CD8-positive, alpha-beta memory T cell (primary cell): ENCODE data around the gene PAXIP1. TPM values are rescaled to one million over a fixed set of nuclear protein-coding genes. Genes with fewer than 3 reads are reported as not detected.
A peak's percentile ranks its signal among the peaks of the same experiment; 100 is the strongest.
"Not testable (repeated sequence)": the region's sequence is repeated elsewhere in the genome, so short reads cannot be mapped to it uniquely, and the experiment has no call there.

Source experiments
- CTCF ChIA-PET: fragments of 350-600 bp; sonication (Branson Sonifier 250); formaldehyde crosslinking; loops from one replicate; lab custom pipeline; 2021; ENCODE audit warnings: antibody characterized with exemption; lab: Charles Lee
- POLR2A ChIA-PET: fragments of 350-600 bp; sonication (Branson Sonifier 250); formaldehyde crosslinking; loops from one replicate; lab custom pipeline; 2021; ENCODE audit warnings: antibody characterized with exemption; lab: Charles Lee
- DNase-seq, 5 donors: peaks; one replicate each; pipeline versions ENCODE4 v3.0.0 to v3.0.0-alpha.2; 2020 to 2022; ENCODE audit warnings: mixed read lengths in 1 of 5
- H3K27ac ChIP-seq: one replicate; pipeline ENCODE4 v1.7.0; 2013; ENCODE audit warnings: low read depth, mild to moderate bottlenecking, low read length, moderate library complexity
- H3K27me3 ChIP-seq: 2 replicates; pipeline ENCODE4 v1.7.0; 2013; ENCODE audit warnings: low read length, mild to moderate bottlenecking; ENCODE audit not compliant: insufficient read depth, poor library complexity, severe bottlenecking
- H3K36me3 ChIP-seq: 2 replicates; pipeline ENCODE4 v1.7.0; 2013; ENCODE audit warnings: mild to moderate bottlenecking, low read length, moderate library complexity; ENCODE audit not compliant: insufficient read depth
- H3K4me1 ChIP-seq: 2 replicates; pipeline ENCODE4 v1.7.0; 2013; ENCODE audit warnings: mild to moderate bottlenecking, low read length, moderate library complexity; ENCODE audit not compliant: insufficient read depth
- H3K4me3 ChIP-seq: 2 replicates; pipeline ENCODE4 v1.7.0; 2013; ENCODE audit warnings: mild to moderate bottlenecking, low read length
- H3K9me3 ChIP-seq: 2 replicates; pipeline ENCODE4 v1.7.0; 2013; ENCODE audit warnings: mild to moderate bottlenecking, low read length
- H3K27ac Mint-ChIP-seq, 8 donors: one replicate each; pipeline ENCODE4 v1.8.0; 2020 to 2021; ENCODE audit warnings: mixed read lengths in 8 of 8, mild to moderate bottlenecking in 6 of 8, inconsistent platforms in 3 of 8, moderate library complexity in 3 of 8
- H3K27me3 Mint-ChIP-seq, 2 donors: one replicate each; pipeline ENCODE4 v1.8.0; 2020 to 2021; ENCODE audit warnings: mixed read lengths in 2 of 2, mild to moderate bottlenecking in 1 of 2, moderate library complexity in 1 of 2
- H3K36me3 Mint-ChIP-seq, 3 donors: one replicate each; pipeline ENCODE4 v1.8.0; 2020 to 2021; ENCODE audit warnings: mixed read lengths in 3 of 3, inconsistent platforms in 1 of 3, mild to moderate bottlenecking in 1 of 3
- H3K4me1 Mint-ChIP-seq, 3 donors: one replicate each; pipeline ENCODE4 v1.8.0; 2020 to 2021; ENCODE audit warnings: mixed read lengths in 3 of 3, inconsistent platforms in 1 of 3, mild to moderate bottlenecking in 1 of 3
- H3K4me3 Mint-ChIP-seq, 7 donors: one replicate each; pipeline ENCODE4 v1.8.0; 2020 to 2021; ENCODE audit warnings: mixed read lengths in 7 of 7, mild to moderate bottlenecking in 6 of 7, moderate library complexity in 4 of 7, inconsistent platforms in 2 of 7
- H3K9me3 Mint-ChIP-seq, 5 donors: one replicate each; pipeline ENCODE4 v1.8.0; 2020 to 2022; ENCODE audit warnings: mixed read lengths in 5 of 5, mild to moderate bottlenecking in 3 of 5, moderate library complexity in 2 of 5, inconsistent platforms in 1 of 5
- polyA plus RNA-seq: library from polyadenylated mRNA; unstranded; fragments of 300-500 nt; fragmentation: Illumina TruSeq; gene quantifications from one replicate; pipeline ENCODE4 v1.2.3, GENCODE V29; 2021
- total RNA-seq, 2 experiments: library from RNA; stranded (reverse); gene quantifications; one replicate each; pipeline ENCODE4 v1.2.3, GENCODE V29; 2021

The PAXIP1 gene
- total RNA-seq (10 to 100 TPM; 23.1 to 25.8 TPM), polyA plus RNA-seq (2.0 TPM)

- H3K27me3 Mint-ChIP-seq, result peaks cover 0 to 3% of the 10 kb centered on the region in 2 donors
- Histone ChIP-seq H3K4me1 (peaks cover 16% of the 10 kb centered on the region), H3K27ac (peak within 1 kb of the TSS; percentile 79), H3K4me3 (peak within 1 kb of the TSS; percentile 59), H3K36me3 (peaks cover under 1% of the 10 kb centered on the region), H3K9me3 (no peaks in the 10 kb centered on the region), H3K27me3 (no peaks in the 10 kb centered on the region)
- POLR2A ChIA-PET, result interaction anchor here (1.0 to 1.4 kb wide), 5 partner anchors 74 to 296 kb away, joined by 4 to 8 read pairs (median 5); partner anchors contain the start of gene INSIG1
- H3K4me3 Mint-ChIP-seq, result peak within 1 kb of the TSS; percentile 94 to 99 (median 96)
- DNase-seq, result peak in 4 of 5 donors; percentile 56 to 83 (median 78)
- CTCF ChIA-PET, result interaction anchor here (1.4 to 1.5 kb wide), 3 partner anchors 14 to 76 kb away, joined by 3 to 9 read pairs (median 4); no protein-coding TSS in a partner anchor
- H3K36me3 Mint-ChIP-seq, result peaks cover 0 to 17% (median 0%) of the 10 kb centered on the region in 3 donors
- H3K27ac Mint-ChIP-seq, result peak within 1 kb of the TSS; percentile 90 to 98 (median 95)
- H3K4me1 Mint-ChIP-seq, result peaks cover 8 to 22% (median 16%) of the 10 kb centered on the region in 3 donors
- H3K9me3 Mint-ChIP-seq, result no peaks in the 10 kb centered on the region
These were observed at the start of gene PAXIP1 for GRCh38 chr7:155003092-155003375. Gene PAXIP1 (minus strand): TSS chr7:155003124. CDS start chr7:155002929, 195 bp downstream.

- no peaks in the 10 kb centered on the region for H3K36me3 ChIP-seq
- Mint-ChIP-seq H3K27me3 (peaks cover 7 to 29% of the 10 kb centered on the region in 2 donors), H3K4me1 (no peaks in the 10 kb centered on the region), H3K36me3 (no peaks in the 10 kb centered on the region), H3K27ac (no peak overlapping the region), H3K9me3 (no peaks in the 10 kb centered on the region), H3K4me3 (no peak overlapping the region)
- CTCF ChIA-PET, result no interaction called here
- no peak overlapping the region for H3K27ac ChIP-seq
- H3K9me3 ChIP-seq, result no peaks in the 10 kb centered on the region
- H3K27me3 ChIP-seq, result no peaks in the 10 kb centered on the region
- H3K4me1 ChIP-seq, result no peaks in the 10 kb centered on the region
- DNase-seq, result no peak
- POLR2A ChIA-PET, result no interaction called here
- no peak overlapping the region for H3K4me3 ChIP-seq
These were observed 48.4 kb upstream of the PAXIP1 start for GRCh38 chr7:155051355-155051754.

- H3K9me3 ChIP-seq, result no peaks in the 10 kb centered on the region
- Mint-ChIP-seq H3K27ac (no peak overlapping the region), H3K4me1 (no peaks in the 10 kb centered on the region), H3K4me3 (no peak overlapping the region), H3K36me3 (no peaks in the 10 kb centered on the region), H3K27me3 (peaks cover 8 to 27% of the 10 kb centered on the region in 2 donors), H3K9me3 (peaks cover 0 to 1% (median 0%) of the 10 kb centered on the region in 5 donors)
- H3K4me3 ChIP-seq, result no peak overlapping the region
- H3K27me3 ChIP-seq, result no peaks in the 10 kb centered on the region
- H3K4me1 ChIP-seq, result no peaks in the 10 kb centered on the region
- DNase-seq, result no peak
- H3K36me3 ChIP-seq, result no peaks in the 10 kb centered on the region
- ChIA-PET POLR2A (no interaction called here), CTCF (no interaction called here)
- H3K27ac ChIP-seq, result no peak overlapping the region
These were observed 45.1 kb upstream of the PAXIP1 start for GRCh38 chr7:155048006-155048405.

- Histone ChIP-seq H3K9me3 (no peaks in the 10 kb centered on the region), H3K4me1 (no peaks in the 10 kb centered on the region), H3K4me3 (no peak overlapping the region), H3K27me3 (peaks cover 5% of the 10 kb centered on the region), H3K27ac (no peak overlapping the region), H3K36me3 (no peaks in the 10 kb centered on the region)
- ChIA-PET CTCF (no interaction called here), POLR2A (no interaction called here)
- H3K4me1 Mint-ChIP-seq, result no peaks in the 10 kb centered on the region
- peak overlapping the region in 1 of 8 donors; percentile 40 for H3K27ac Mint-ChIP-seq
- peaks cover 0 to 3% (median 0%) of the 10 kb centered on the region in 5 donors for H3K9me3 Mint-ChIP-seq
- H3K4me3 Mint-ChIP-seq, result no peak overlapping the region
- H3K36me3 Mint-ChIP-seq, result no peaks in the 10 kb centered on the region
- DNase-seq, result no peak
- H3K27me3 Mint-ChIP-seq, result peaks cover 14 to 41% of the 10 kb centered on the region in 2 donors
These were observed 40.8 kb upstream of the PAXIP1 start for GRCh38 chr7:155043756-155044155.

- H3K36me3 Mint-ChIP-seq, result no peaks in the 10 kb centered on the region
- no peak overlapping the region for H3K4me3 Mint-ChIP-seq
- peaks cover 22 to 54% of the 10 kb centered on the region in 2 donors for H3K27me3 Mint-ChIP-seq
- no peak for DNase-seq
- no peak overlapping the region for H3K27ac Mint-ChIP-seq
- no peak overlapping the region for H3K27ac ChIP-seq
- H3K4me1 Mint-ChIP-seq, result no peaks in the 10 kb centered on the region
- no peaks in the 10 kb centered on the region for H3K36me3 ChIP-seq
- POLR2A ChIA-PET, result no interaction called here
- H3K9me3 ChIP-seq, result no peaks in the 10 kb centered on the region
- H3K4me3 ChIP-seq, result no peak overlapping the region
- peaks cover 9% of the 10 kb centered on the region for H3K27me3 ChIP-seq
- H3K9me3 Mint-ChIP-seq, result peaks cover 0 to 2% (median 0%) of the 10 kb centered on the region in 5 donors
- CTCF ChIA-PET, result no interaction called here
- no peaks in the 10 kb centered on the region for H3K4me1 ChIP-seq
These were observed 35.4 kb upstream of the PAXIP1 start for GRCh38 chr7:155038335-155038734.

GRCh38 chr7:155034495-155034894 is 31.6 kb upstream of the PAXIP1 start:
- CTCF ChIA-PET, H3K4me1 ChIP-seq, H3K27ac Mint-ChIP-seq: not testable (repeated sequence)

GRCh38 chr7:155032978-155033377 is 30.1 kb upstream of the PAXIP1 start:
- Mint-ChIP-seq H3K9me3 (peaks cover 0 to 3% (median 0%) of the 10 kb centered on the region in 5 donors), H3K27me3 (peaks cover 9 to 29% of the 10 kb centered on the region in 2 donors), H3K36me3 (no peaks in the 10 kb centered on the region), H3K27ac (no peak overlapping the region), H3K4me1 (no peaks in the 10 kb centered on the region), H3K4me3 (no peak overlapping the region)
- H3K9me3 ChIP-seq, result no peaks in the 10 kb centered on the region
- H3K27me3 ChIP-seq, result peaks cover 3% of the 10 kb centered on the region
- POLR2A ChIA-PET, result no interaction called here
- CTCF ChIA-PET, result no interaction called here
- H3K4me1 ChIP-seq, result no peaks in the 10 kb centered on the region
- no peak overlapping the region for H3K4me3 ChIP-seq
- H3K36me3 ChIP-seq, result no peaks in the 10 kb centered on the region
- DNase-seq, result no peak
- no peak overlapping the region for H3K27ac ChIP-seq

More at GRCh38 chr7:155034495-155034894, 31.6 kb upstream of the PAXIP1 start:
- H3K9me3 Mint-ChIP-seq, POLR2A ChIA-PET, H3K4me3 ChIP-seq, H3K36me3 ChIP-seq, H3K4me1 Mint-ChIP-seq, H3K9me3 ChIP-seq, H3K27me3 ChIP-seq, H3K27ac ChIP-seq, DNase-seq, H3K36me3 Mint-ChIP-seq, H3K4me3 Mint-ChIP-seq: not testable (repeated sequence)
- H3K27me3 Mint-ChIP-seq, result peaks cover 17 to 37% of the 10 kb centered on the region in 2 donors

GRCh38 chr7:155027879-155028278 is 25.0 kb upstream of the PAXIP1 start:
- Mint-ChIP-seq H3K4me1 (no peaks in the 10 kb centered on the region), H3K27ac (no peak overlapping the region), H3K27me3 (peaks cover 7 to 24% of the 10 kb centered on the region in 2 donors), H3K36me3 (peaks cover 0 to 1% (median 0%) of the 10 kb centered on the region in 3 donors), H3K9me3 (peaks cover 0 to 3% (median 0%) of the 10 kb centered on the region in 5 donors), H3K4me3 (no peak overlapping the region)
- DNase-seq, result no peak
- no peak overlapping the region for H3K4me3 ChIP-seq
- no peaks in the 10 kb centered on the region for H3K27me3 ChIP-seq
- CTCF ChIA-PET, result no interaction called here
- no peak overlapping the region for H3K27ac ChIP-seq
- POLR2A ChIA-PET, result no interaction called here
- H3K4me1 ChIP-seq, result no peaks in the 10 kb centered on the region
- H3K9me3 ChIP-seq, result no peaks in the 10 kb centered on the region
- H3K36me3 ChIP-seq, result no peaks in the 10 kb centered on the region
